Measurements from ENCODE around the gene MATCAP1. TPM values are rescaled to one million over a fixed set of nuclear protein-coding genes. Genes with fewer than 3 reads are reported as not detected.

MATCAP1 gene
- total and polyA plus RNA-seq, 2 of the 13 experiments (the other 11 are each of a cell fraction or from before 2014, with no cell fraction given) = 11.2 to 24.5 TPM

DNA sequence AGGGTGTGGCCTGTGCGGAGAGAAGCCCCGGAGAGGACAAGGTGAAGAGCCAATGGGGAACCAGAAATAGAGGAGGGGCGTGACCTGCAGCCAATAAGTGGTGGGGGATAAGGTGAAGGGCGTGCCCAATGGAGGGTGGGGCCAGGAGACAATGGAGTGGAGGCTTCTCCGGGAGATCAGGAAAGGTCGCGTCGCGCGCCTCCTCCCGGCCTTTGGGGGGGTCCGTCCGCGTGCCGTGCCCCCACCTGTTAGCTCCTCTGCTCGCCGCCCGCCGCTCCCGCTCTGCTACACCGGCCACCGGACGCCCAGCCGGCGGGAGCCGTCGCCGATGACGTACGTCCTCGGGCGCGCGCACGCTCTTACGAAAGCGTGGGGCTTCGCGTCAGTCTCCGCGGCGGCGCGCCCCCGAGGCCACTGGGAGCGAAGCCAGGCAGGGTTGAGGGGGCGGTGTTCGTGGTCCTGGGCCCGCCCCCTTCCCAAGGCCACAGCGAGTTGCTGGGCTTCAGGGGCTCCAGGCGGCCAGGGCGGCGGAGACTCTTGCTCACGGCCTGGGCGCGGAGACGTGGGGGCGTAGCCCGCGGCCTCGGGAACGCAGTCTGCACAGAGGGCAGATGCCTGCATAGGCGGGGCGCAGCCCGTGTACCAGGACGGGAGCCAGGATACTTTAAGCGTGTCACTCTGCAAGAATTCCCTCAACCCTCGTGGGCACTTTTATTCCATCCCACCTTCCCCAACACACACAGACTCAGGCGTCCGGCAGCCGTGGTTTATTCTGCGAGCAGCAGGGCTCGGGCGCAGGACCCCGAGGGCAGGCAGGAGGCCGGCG, at the start of gene MATCAP1 (continued):
- TF ChIP-seq ZNF672 (CRISPR knock-in tag; IDR thresholded peaks at IDR 0.05) = no peak
- no peak for TF ChIP-seq EHMT2 (IDR thresholded peaks at IDR 0.05; ENCODE audit: borderline replicate concordance, low read depth, low read length)
- TF ChIP-seq POLR2AphosphoS5 (IDR thresholded peaks at IDR 0.05; ENCODE audit: low read depth, low read length) = peak; percentile 34; the same call in 1 of the 2 replicates
- no peak for TF ChIP-seq ZNF552 (CRISPR knock-in tag; IDR thresholded peaks at IDR 0.05; ENCODE audit: borderline replicate concordance)
- TF ChIP-seq, protein P1, sequence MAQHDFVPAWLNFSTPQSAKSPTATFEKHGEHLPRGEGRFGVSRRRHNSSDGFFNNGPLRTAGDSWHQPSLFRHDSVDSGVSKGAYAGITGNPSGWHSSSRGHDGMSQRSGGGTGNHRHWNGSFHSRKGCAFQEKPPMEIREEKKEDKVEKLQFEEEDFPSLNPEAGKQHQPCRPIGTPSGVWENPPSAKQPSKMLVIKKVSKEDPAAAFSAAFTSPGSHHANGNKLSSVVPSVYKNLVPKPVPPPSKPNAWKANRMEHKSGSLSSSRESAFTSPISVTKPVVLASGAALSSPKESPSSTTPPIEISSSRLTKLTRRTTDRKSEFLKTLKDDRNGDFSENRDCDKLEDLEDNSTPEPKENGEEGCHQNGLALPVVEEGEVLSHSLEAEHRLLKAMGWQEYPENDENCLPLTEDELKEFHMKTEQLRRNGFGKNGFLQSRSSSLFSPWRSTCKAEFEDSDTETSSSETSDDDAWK (CRISPR knock-in tag; IDR thresholded peaks at IDR 0.05) = no peak
- TF ChIP-seq CBFB (CRISPR knock-in tag; IDR thresholded peaks at IDR 0.05) = peak; percentile 37; the same call in 1 of the 2 replicates
- TF ChIP-seq, protein P2, sequence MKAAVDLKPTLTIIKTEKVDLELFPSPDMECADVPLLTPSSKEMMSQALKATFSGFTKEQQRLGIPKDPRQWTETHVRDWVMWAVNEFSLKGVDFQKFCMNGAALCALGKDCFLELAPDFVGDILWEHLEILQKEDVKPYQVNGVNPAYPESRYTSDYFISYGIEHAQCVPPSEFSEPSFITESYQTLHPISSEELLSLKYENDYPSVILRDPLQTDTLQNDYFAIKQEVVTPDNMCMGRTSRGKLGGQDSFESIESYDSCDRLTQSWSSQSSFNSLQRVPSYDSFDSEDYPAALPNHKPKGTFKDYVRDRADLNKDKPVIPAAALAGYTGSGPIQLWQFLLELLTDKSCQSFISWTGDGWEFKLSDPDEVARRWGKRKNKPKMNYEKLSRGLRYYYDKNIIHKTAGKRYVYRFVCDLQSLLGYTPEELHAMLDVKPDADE (CRISPR knock-in tag; IDR thresholded peaks at IDR 0.05) = no peak
- no peak for TF ChIP-seq ZNF660 (CRISPR knock-in tag; IDR thresholded peaks at IDR 0.05; ENCODE audit: borderline replicate concordance, low read depth)
- no peak for TF ChIP-seq SMARCE1 (IDR thresholded peaks at IDR 0.05; ENCODE audit: borderline replicate concordance)
- TF ChIP-seq SKI (IDR thresholded peaks at IDR 0.05; ENCODE audit: partially characterized antibody) = peak; percentile 46
- TF ChIP-seq, protein P3, sequence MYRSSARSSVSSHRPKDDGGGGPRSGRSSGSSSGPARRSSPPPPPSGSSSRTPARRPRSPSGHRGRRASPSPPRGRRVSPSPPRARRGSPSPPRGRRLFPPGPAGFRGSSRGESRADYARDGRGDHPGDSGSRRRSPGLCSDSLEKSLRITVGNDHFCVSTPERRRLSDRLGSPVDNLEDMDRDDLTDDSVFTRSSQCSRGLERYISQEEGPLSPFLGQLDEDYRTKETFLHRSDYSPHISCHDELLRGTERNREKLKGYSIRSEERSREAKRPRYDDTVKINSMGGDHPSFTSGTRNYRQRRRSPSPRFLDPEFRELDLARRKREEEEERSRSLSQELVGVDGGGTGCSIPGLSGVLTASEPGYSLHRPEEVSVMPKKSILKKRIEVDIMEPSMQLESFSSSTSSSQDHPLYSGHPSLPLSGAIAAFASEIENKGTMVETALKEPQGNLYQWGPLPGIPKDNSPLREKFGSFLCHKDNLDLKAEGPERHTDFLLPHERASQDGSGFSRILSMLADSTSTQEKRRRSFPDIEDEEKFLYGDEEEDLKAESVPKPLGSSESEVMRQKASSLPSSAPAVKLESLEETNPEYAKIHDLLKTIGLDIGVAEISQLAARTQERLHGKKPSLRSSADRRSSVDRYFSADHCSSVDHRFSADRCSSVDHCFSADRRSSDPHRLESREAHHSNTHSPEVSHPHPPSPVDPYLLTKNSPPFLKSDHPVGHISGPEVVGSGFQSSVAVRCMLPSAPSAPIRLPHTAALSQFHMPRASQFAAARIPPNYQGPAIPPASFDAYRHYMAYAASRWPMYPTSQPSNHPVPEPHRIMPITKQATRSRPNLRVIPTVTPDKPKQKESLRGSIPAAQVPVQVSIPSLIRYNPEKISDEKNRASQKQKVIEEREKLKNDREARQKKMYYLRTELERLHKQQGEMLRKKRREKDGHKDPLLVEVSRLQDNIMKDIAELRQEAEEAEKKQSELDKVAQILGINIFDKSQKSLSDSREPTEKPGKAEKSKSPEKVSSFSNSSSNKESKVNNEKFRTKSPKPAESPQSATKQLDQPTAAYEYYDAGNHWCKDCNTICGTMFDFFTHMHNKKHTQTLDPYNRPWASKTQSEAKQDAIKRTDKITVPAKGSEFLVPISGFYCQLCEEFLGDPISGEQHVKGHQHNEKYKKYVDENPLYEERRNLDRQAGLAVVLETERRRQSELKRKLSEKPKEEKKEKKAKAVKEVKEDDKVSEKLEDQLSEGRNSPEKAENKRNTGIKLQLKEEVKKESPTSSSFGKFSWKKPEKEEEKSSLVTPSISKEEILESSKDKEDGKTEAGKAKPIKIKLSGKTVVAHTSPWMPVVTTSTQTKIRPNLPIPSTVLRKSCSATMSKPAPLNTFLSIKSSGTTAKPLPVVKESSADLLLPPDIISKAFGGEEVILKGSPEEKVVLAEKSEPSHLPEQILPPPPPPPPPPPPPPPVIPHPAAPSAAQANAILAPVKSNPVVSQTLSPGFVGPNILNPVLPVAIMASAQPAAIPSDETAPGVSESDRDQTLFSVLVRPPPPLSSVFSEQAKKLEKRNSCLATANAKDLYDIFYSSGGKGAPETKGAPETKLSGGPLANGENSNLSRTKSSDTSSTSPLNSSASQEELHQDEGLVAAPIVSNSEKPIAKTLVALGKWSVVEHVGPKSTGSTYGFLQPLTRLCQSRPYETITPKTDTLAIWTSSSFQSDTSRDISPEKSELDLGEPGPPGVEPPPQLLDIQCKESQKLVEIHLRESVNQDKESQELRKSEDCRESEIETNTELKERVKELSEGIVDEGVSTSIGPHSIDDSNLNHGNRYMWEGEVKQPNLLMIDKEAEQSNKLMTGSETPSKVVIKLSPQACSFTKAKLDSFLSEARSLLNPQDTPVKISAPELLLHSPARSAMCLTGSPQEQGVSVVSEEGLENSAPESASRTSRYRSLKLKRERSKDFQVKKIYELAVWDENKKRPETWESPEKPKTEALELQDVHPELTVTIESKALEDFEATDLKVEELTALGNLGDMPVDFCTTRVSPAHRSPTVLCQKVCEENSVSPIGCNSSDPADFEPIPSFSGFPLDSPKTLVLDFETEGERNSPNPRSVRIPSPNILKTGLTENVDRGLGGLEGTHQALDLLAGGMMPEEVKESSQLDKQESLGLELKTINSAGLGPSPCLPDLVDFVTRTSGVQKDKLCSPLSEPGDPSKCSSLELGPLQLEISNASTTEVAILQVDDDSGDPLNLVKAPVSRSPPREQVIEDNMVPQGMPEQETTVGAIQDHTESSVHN (CRISPR knock-in tag; IDR thresholded peaks at IDR 0.05) = no peak; the same call in 1 of the 2 replicates
- peak; percentile 71; the same call in 1 of the 2 replicates for TF ChIP-seq FOXO1 (CRISPR knock-in tag; IDR thresholded peaks at IDR 0.05)
- no peak for TF ChIP-seq RFXANK (CRISPR knock-in tag; IDR thresholded peaks at IDR 0.05)
- peak; percentile 84; the same call in 1 of the 2 replicates for TF ChIP-seq REPIN1 (CRISPR knock-in tag; IDR thresholded peaks at IDR 0.05; ENCODE audit: borderline replicate concordance, low read depth)
- TF ChIP-seq RBM39 (IDR thresholded peaks at IDR 0.05; ENCODE audit: low read depth, low read length, poor library complexity, severe bottlenecking) = peak; percentile 56

Data from HepG2 (cell line).